ENCODE measurements around the gene PLAGL2. TPM values are rescaled to one million over a fixed set of nuclear protein-coding genes. Genes with fewer than 3 reads are reported as not detected.
"Not testable (repeated sequence)": the region's sequence is repeated elsewhere in the genome, so short reads cannot be mapped to it uniquely, and the experiment has no call there.

Gene PLAGL2
- total RNA-seq, 1 donor: 8.3 TPM

DNA sequence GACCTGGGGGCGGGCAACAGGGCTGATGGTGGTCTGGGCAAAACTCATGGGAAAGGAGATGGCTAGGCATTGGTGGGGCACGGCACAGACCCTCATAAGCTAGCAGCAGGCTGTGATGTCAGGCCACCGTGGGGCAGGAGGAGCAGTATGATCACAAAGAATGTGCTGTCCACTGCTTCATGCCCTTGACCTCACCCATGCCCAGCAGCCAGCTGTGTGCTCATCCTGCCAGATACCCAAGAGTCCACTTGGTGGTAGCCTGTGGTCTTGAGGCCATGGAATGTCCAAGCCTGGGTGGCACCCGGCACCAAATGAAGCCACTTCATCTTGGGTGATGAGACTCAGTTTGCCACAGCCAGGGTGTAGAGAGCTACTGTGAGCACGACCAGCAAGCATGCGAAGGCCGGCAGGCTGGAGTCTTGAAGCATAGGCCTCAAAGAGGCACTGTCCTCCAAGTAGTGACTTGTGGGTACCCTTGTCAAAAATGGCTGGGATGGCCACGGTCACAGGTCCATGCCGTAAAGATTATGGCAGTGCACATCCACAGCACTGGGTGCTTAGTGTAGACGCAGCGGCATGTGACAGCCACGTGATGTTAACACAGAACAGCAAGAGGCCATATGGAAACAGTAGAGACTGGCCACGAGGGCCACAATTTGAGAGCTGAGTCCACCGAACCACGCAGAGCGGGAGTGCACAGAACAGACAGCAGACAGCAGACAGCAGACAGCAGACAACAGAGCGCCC is 19.0 kb downstream of the PLAGL2 start:
- no peak for DNase-seq (ENCODE audit: low read depth in 2 of 3, low spot score in 2 of 3)

DNA sequence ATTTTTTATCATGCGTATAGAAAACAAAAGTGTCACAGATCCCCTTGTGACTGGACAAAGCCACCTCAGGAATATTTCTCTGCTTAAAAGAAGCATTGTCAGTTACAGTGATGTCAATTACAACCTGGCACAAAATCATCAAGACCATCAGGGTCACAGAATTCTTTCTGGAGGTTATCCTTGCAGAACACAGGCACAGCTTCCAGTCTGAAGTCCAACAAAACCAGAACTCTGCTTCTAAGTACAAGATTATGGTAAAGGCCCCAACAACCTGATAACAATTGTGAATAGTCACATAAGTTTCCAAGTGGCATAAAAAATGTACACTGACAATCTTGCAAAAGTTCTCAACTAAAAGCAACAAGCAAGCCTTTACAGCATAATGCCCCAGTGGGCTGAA is 21.0 kb downstream of the PLAGL2 start:
- DNase-seq (ENCODE audit: low read depth in 2 of 3, low spot score in 2 of 3): no peak

DNA sequence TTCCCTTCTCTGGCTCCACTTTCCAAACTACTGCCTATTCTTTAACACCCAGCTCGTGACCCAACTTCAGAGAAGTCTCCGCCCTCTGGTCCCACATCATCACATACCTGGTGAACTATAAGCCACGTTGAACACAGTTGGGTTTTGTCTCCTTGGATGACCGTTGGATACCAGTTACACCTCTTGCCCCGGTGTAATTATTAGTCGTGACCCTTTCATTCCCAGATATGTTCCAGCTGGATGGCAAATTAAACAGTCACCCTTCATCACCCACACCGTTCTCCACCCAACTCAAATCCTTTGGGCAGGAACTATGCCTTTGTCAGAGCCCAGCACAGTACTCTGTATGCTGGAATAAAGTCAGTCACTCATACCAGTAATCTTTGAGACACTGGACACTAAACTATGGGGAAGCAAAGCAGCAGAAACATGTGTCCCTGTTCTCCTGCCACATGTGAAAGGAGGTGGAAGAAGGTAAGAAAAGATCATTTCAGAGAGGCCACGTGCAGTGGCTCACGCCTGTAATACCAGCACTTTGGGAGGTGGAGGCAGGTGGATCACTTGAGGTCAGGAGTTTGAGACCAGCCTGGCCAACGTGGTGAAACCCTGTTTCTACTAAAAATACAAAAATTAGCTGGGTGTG is 22.5 kb downstream of the PLAGL2 start:
- DNase-seq (ENCODE audit: low read depth in 2 of 3, low spot score in 2 of 3): no peak

DNA sequence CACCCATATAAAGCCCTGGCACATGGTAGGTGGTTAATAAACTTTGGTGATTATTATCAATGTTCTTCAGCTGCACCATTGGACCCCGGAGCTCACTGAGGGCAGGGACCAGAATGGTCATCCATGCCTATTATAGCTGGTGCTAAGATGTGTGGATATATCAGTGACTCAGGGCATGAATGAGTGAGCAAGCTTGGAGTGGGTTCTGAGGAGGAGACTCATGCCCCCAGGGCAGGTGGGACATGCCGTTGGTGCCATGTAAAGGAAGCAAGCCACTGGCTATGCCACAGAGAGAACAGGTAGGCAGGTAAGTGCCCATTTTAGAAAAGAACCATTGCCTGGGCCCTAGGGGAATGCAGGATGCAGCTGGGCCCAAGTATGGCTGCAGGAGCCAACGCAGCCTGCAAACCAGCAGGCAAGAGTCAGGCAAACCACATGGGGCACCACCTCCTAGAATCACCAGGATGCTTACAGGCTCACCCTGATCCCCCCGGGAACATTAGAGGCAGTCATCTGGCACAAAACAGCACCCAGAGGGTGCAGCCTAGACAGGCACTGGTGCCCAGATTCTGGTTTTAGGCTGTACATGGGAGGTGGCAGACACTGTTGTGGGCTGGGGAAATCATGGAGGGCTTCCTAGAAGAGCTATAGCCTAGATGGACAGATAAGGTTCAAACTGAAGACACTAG is 23.5 kb downstream of the PLAGL2 start:
- no peak for DNase-seq (ENCODE audit: low read depth in 2 of 3, low spot score in 2 of 3)

DNA sequence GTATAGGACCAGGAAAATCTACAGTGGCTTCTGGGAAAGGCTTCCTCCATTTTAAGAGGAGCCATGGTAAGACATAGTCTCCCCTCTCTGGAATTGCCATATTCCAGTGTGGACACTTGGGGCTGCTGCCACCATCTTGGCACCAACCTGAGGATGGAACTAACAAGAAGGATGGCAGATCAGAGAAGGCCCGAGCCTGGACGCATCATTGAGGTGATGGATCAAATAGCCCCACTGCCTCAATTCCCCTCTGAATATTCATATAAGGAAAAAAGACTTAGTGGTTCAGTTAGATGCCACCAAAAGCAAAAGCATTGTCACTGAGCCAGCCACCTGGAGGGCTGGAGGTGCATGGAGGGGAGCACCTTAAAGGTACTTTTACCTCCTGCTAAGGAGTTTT is 25.9 kb downstream of the PLAGL2 start:
- no peak for DNase-seq (ENCODE audit: low read depth in 2 of 3, low spot score in 2 of 3)

DNA sequence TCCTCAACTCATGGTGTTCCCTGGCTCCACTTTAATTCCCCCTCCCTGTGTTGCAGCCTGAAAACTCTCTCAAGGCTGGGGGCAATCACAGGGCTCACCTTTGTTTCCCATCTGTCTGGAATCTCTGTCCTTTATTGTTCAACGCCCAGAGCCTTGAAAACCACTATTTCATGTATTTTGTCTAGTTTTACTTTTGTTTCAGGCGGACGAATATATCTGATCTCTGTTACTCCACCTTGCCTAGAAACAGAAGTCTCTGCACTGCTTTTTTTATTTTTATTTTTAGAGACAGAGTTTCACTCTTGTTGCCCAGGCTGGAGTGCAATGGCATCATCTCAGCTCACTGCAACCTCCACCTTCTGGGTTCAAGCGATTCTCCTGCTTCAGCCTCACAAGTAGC is 27.6 kb downstream of the PLAGL2 start:
- no peak for DNase-seq (ENCODE audit: low read depth in 2 of 3, low spot score in 2 of 3)

DNA sequence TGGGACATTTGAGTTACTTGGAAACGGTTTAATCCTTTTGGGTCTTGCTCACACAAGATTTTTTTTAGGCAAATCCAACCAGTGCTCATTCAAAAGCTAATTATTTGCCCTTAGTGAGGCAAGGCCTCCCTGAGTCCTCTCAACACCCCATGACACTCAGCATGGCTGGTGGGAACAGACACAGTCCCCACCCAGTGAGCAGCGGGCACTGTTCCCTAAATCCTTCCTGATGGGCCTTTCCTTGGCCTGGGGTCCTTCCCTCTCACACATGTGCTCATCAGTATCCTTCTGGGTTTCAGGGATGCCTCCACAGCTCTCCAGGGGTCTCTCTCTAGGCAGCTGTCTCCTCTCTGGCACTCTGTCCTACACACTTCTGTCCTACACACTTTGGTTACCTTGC is 28.0 kb downstream of the PLAGL2 start:
- no peak for DNase-seq (ENCODE audit: low read depth in 2 of 3, low spot score in 2 of 3)

DNA sequence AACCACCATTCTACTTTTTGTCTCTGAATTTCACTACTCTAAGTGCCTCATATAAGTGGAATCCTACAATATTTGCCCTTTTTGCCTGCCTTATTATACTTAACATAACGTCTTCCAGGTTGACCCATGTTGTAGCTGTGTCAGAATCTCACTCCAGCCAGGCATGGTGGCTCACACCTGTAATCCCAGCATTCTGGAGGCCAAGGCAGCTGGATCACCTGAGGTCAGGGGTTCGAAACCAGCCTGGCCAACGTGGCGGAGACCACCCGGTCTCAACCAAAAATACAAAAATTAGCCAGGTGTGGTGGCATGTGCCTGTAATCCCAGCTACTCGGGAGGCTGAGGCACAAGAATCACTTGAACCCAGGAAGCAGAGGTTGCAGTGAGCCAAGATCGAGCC is 29.8 kb downstream of the PLAGL2 start:
- not testable (repeated sequence) for DNase-seq (ENCODE audit: low read depth in 2 of 3, low spot score in 2 of 3)

DNA sequence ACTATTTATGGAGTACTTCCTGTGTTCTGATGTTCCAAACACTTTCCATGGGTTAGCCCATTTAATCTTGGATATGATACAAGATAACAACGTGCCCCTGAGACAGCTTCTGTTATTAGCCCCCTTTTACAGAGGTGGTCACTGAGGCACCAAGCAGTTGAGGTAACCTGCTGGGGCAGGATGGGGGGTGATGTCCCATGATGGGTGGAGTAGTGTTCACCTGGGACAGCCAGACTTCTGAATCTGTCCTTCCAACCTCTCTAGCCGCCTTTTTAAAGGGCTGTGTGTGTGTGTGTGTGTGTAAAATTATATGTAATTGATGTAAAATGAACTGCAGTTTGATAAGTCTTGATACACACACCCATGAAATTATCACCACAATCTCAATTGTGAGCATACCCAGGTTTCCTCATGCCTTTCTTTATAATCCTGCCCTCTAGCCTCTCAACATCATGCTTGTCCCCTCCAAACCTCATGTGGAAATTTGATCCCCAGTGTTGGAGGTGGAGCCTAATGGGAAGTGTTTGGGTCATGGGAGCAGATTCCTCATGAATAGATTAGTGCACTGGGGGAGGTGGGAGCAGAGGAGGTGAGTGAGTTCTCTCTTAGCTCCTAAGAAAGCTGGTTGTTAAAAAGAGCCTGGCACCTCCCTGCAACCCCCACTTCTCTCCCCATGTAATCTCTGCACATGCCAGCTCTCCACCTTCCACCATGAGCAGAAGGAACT is 39.2 kb downstream of the PLAGL2 start:
- DNase-seq (ENCODE audit: low read depth in 2 of 3, low spot score in 2 of 3): no peak

DNA sequence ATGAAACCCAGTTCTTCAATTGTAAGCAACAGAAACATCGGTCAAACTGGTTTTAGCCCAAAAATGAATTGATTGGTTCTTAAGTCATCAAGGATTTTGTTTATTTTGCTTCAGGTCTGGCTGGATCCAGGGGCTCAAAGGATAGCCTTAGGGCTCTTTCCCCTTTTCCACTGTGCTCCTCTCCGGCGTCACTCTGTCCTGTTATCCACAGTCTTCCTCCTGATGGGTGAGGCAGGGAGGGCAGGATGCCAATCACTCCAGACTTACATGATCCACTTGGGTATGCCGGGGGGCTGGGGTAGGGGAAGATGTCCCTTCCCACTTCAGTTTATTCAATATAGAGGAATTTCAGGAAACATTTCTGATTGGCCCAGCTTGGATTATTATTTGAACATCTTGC is 40.0 kb downstream of the PLAGL2 start:
- no peak for DNase-seq (ENCODE audit: low read depth in 2 of 3, low spot score in 2 of 3)

DNA sequence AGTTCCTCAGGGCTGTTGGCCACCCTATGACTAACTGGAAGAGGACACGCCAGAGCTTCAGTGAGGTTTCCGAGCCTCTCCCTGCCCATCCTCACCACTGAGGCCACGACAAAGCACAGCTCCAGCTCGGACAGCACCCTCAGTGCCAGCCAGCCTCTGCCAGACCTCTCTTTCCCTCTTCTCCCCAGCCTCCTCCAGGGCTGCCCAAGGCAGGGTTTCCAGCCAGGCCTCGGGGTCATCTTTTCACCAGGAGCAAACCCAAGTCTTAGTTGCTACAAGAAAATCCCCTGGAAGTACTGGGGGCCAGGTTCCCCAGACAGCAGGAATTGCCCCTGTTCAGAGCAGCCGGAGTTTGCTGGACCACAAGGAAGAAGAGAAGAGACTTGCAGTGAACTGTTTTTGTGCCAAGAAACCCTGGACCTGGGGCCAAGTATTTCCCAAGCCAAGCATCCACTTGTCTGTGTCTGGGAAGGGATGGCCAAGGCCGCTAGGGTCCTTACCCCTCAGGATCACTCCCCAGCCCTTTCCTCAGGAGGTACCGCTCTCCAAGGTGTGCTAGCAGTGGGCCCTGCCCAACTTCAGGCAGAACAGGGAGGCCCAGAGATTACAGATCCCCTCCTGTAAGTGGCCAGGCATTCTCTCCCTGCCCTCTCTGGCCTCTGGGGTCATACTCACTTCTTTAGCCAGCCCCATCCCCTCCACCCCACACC is 41.6 kb downstream of the PLAGL2 start:
- DNase-seq (ENCODE audit: low read depth in 2 of 3, low spot score in 2 of 3): no peak

DNA sequence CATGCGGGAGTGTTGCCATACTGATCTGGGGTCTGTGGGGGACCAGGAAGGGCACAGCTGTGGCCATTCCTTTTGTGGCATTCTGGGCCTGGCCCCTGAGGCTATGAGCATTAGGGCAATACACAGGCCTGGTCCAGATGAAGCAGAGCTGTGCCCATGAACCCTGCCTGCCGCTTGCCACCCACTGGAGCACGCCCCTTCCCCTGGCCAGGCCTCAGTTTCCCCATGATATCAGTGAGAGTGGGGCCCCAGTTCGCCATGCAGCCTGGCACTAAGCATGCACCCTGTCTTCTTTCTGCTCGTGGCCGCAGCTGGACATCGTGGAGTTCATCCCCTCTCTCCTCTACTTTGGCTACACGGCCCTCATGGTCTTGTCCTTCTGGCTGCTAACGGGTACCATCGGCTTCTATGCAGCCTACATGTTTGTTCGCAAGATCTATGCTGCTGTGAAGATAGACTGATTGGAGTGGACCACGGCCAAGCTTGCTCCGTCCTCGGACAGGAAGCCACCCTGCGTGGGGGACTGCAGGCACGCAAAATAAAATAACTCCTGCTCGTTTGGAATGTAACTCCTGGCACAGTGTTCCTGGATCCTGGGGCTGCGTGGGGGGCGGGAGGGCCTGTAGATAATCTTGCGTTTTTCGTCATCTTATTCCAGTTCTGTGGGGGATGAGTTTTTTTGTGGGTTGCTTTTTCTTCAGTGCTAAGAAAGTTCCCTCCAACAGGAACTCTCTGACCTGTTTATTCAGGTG is 42.4 kb downstream of the PLAGL2 start:
- no peak for DNase-seq (ENCODE audit: low read depth in 2 of 3, low spot score in 2 of 3)

DNA sequence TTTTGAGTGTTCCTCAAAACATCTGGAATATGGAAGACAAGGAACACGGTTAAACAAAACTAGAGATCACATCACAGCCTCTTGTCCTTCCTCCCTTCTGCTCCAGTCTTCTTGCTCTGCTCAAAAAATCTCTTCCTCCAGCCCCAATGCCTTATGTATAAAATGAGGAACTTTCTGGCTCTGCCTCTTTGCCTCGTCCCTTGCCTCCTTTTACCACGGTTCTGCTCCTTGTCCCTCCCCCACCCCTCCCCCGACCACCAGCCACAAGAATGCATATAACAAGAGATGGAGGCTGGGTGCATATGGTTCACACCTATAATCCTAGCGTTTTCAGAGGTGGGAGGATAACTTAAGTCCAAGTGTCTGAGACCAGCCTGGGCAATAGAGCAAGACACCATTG is 43.6 kb downstream of the PLAGL2 start:
- no peak for DNase-seq (ENCODE audit: low read depth in 2 of 3, low spot score in 2 of 3)

DNA sequence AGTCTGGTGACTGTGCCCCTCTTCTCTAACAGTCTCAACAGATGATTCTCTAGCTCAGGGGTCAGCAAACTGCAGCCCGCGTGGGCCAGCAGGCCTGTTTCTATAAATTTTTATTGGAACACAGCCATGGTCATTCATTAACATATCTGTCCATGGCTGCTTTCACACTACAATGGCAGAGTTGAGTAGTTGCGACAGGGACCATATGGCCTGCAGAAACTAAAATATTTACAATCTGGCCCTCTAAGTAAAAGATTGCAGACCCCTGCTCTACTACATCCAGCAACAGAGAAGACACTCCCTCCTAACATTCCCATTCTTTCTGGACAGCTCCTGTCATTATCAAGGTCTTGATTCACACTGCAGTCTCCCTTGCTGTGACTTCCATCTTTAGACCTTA is 45.2 kb downstream of the PLAGL2 start:
- DNase-seq (ENCODE audit: low read depth in 2 of 3, low spot score in 2 of 3): no peak

DNA sequence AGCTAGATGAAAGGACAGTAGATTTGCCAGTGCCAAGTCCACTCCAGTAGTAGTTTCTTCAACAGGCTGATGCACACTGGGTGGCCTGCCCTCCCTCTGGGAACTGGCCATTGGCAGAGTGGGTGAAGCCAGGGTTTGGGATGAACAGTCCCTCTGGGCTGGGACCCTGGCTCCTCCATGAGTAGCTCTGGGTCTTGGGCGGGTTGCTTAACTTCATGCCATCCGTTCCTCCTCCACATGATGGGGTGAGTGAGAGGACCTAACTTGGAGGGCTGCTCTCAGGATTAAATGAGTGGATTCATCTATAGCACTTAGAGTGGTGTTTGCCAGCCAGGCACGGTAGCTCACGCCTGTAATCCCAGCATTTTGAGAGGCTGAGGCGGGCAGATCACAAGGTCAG is 47.2 kb downstream of the PLAGL2 start:
- no peak for DNase-seq (ENCODE audit: low read depth in 2 of 3, low spot score in 2 of 3)

DNA sequence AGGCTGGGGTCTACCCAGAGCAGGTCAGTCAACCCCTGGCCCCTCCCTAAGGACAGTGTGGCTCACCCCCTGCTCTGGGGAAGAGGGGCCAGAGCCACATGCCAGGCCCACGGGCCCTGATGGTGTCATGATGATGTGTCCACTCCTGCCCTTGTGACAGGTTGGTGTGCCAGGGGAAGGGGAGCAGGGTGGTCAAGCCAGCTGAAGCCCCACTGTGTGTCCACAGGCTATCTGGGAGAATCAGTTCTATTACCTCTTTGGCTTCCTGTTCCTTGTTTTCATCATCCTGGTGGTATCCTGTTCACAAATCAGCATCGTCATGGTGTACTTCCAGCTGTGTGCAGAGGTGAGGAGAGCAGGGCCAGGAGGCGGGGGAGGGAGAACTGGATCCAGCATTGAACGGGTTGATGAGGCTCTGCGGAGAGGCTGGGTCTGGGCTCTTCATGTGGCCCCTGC is 47.7 kb downstream of the PLAGL2 start:
- no peak for DNase-seq (ENCODE audit: low read depth in 2 of 3, low spot score in 2 of 3)

DNA sequence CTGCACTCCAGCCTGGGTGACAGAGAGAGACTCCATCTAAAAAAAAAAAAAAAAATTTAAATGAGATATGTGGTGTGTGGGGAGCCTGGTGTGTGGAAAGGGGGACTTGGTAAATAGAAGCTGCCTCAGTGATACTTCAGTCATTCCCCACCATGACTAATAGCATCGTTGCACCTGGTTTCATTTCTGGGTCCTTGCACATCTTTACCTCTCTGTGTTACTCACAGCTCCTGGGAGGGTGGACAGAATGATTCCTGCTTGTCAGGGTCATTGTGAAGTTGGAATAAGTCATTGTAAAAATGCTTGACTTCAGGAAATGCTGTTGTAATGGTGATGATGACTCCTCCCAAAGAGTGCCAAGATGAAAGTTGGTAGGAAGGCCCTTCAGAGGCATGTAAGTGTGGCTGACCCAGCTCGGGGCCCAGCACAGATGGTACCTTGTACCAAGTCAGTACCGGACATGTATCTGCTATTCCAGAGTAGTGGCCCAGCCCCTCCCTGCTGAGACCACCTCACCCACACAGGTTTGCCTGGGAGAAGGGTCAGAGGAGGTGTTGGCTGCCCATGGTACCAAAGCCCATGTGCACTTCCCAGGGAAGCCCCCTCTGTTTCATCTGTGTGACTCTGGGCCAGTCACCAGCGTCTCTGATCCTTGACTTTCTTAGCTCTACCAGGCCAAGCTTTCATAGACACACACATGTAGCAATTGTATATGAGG is 48.4 kb downstream of the PLAGL2 start:
- DNase-seq (ENCODE audit: low read depth in 2 of 3, low spot score in 2 of 3): no peak

DNA sequence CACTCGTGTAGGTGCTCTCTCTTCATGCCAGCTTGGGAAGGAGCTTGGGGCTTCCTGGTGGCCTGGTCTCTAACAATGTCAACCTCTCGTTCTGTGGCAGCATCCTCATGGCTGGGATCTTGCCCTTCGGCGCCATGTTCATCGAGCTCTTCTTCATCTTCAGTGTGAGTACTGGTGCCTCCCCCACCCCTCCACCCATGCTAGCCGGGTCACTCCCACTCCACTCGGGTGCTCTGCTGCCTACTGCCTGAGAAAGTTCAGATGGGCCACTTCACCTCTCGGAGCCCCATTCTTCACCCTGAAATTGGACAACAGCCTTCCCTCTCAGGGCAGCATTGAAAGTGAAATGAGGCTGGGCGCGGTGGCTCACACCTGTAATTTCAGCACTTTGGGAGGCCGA is 49.2 kb downstream of the PLAGL2 start:
- no peak for DNase-seq (ENCODE audit: low read depth in 2 of 3, low spot score in 2 of 3)

DNA sequence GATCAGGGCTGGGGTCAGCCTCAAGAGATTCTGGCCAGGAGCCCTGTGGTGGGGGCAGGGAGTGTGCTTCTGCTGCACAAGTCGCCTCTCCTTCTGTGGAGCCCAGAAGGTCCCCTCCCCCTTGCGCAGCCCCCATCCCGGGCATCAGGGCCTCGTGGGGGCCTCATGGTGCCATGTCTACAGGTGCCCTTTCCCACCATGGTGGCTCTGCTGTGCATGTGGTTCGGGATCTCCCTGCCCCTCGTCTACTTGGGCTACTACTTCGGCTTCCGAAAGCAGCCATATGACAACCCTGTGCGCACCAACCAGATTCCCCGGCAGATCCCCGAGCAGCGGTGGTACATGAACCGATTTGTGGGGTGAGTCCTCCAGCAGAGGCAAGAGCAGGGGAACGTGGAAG is 49.9 kb downstream of the PLAGL2 start:
- DNase-seq (ENCODE audit: low read depth in 2 of 3, low spot score in 2 of 3): no peak

Measured in hematopoietic multipotent progenitor cell (in vitro differentiated cells).